Coronary artery (tissue), 2 donors: Measurements from ENCODE around the gene RBBP9.

Experiments used
- DNase-seq: peaks from one replicate; pipeline ENCODE4 v3.0.0-alpha.2; 2017; ENCODE audit warnings: low spot score
- H3K27ac ChIP-seq, 2 donors: fragments of 200-600 bp; sonication (generic); one replicate each; pipeline ENCODE4 v1.5.1; 2016 to 2019
- H3K4me3 ChIP-seq: fragments of 200-600 bp; sonication (generic); 2 replicates; pipeline ENCODE4 v1.5.1; 2016; ENCODE audit warnings: mild to moderate bottlenecking, moderate library complexity
- CTCF ChIP-seq: fragments of 200-600 bp; sonication (generic); IDR thresholded peaks from one replicate; pipeline ENCODE4 v1.5.1; 2019; ENCODE audit warnings: antibody characterized with exemption

Gene RBBP9

GRCh38 chr20:18477218-18477617 is 19.8 kb downstream of the RBBP9 start:
- Histone ChIP-seq H3K27ac (no peak overlapping the region), H3K4me3 (no peak overlapping the region)
- no peak for DNase-seq
- no peak for TF ChIP-seq CTCF

GRCh38 chr20:18466894-18467730 is 29.9 kb downstream of the RBBP9 start, which contains the start of the genes DZANK1 and POLR3F:
Gene DZANK1, minus strand, starts transcription at chr20:18467030. Its CDS starts 1,672 bp downstream, at chr20:18465358.
Gene POLR3F, plus strand, starts transcription at chr20:18467390. Its CDS starts 117 bp downstream, at chr20:18467507.
- Histone ChIP-seq H3K27ac (peak within 1 kb of the TSS; percentile 51 to 83), H3K4me3 (peak within 1 kb of the TSS; percentile 74)
- no peak for TF ChIP-seq CTCF
- DNase-seq = peak; percentile 96

- no peak for DNase-seq
- Histone ChIP-seq H3K4me3 (peak overlapping the region; percentile 74), H3K27ac (peak overlapping the region; percentile 51 to 83)
- no peak for TF ChIP-seq CTCF
Observed at GRCh38 chr20:18466574-18466893, 30.5 kb downstream of the RBBP9 start.

- Histone ChIP-seq H3K4me3 (no peak overlapping the region), H3K27ac (no peak overlapping the region)
- TF ChIP-seq CTCF = no peak
- no peak for DNase-seq
Observed at GRCh38 chr20:18465536-18466200, 31.4 kb downstream of the RBBP9 start.

GRCh38 chr20:18456600-18456999 is 40.4 kb downstream of the RBBP9 start:
- Histone ChIP-seq H3K4me3 (no peak overlapping the region), H3K27ac (no peak overlapping the region)
- no peak for TF ChIP-seq CTCF
- no peak for DNase-seq

GRCh38 chr20:18443886-18444285 is 53.1 kb downstream of the RBBP9 start:
- no peak for TF ChIP-seq CTCF
- H3K4me3 ChIP-seq = no peak overlapping the region
- H3K27ac ChIP-seq = no peak overlapping the region
- DNase-seq = no peak
